Ishikawa (cell line): ENCODE results near the gene GTPBP2.
A peak's percentile ranks its signal among the peaks of the same experiment; 100 is the strongest.

Source experiments
- CEBPB ChIP-seq: IDR thresholded peaks from 2 replicates; pipeline ENCODE4 v1.6.1; 2012
- CREB1 ChIP-seq: IDR thresholded peaks from 2 replicates; pipeline ENCODE4 v1.6.1; 2012; ENCODE audit warnings: low read depth
- EGR1 ChIP-seq: IDR thresholded peaks from 2 replicates; pipeline ENCODE4 v1.6.1; 2012
- EP300 ChIP-seq: IDR thresholded peaks from 2 replicates; pipeline ENCODE4 v1.6.1; 2012; ENCODE audit warnings: borderline replicate concordance
- FOXM1 ChIP-seq: IDR thresholded peaks from 2 replicates; pipeline ENCODE4 v1.6.1; 2012; ENCODE audit warnings: low read depth, borderline replicate concordance
- MAX ChIP-seq: IDR thresholded peaks from 2 replicates; pipeline ENCODE4 v1.6.1; 2012
- NFIC ChIP-seq: IDR thresholded peaks from 2 replicates; pipeline ENCODE4 v1.6.1; 2012
- RAD21 ChIP-seq: IDR thresholded peaks from 2 replicates; pipeline ENCODE4 v1.6.1; 2012; ENCODE audit warnings: low read depth
- REST ChIP-seq: IDR thresholded peaks from 2 replicates; pipeline ENCODE4 v1.6.1; 2012; ENCODE audit warnings: low read depth, mild to moderate bottlenecking
- TAF1 ChIP-seq: IDR thresholded peaks from 2 replicates; pipeline ENCODE4 v1.6.1; 2012; ENCODE audit warnings: low read depth, mild to moderate bottlenecking
- TCF12 ChIP-seq: IDR thresholded peaks from 2 replicates; pipeline ENCODE4 v1.6.1; 2012; ENCODE audit warnings: low read depth
- TEAD4 ChIP-seq: IDR thresholded peaks from 2 replicates; pipeline ENCODE4 v1.6.1; 2012
- USF1 ChIP-seq: IDR thresholded peaks from 2 replicates; pipeline ENCODE4 v1.6.1; 2012
- YY1 ChIP-seq: IDR thresholded peaks from 2 replicates; pipeline ENCODE4 v1.6.1; 2012; ENCODE audit warnings: low read depth
- ZBTB7A ChIP-seq: IDR thresholded peaks from 2 replicates; pipeline ENCODE4 v1.6.1; 2012; ENCODE audit warnings: low read depth

Gene GTPBP2

GRCh38 chr6:43628393-43629103 lies 516 bp downstream of the GTPBP2 start:
- TF ChIP-seq ZBTB7A (peak; percentile 87; the same call in 1 of the 2 replicates), CREB1 (no peak)

- TF ChIP-seq NFIC (peak; percentile 80), TAF1 (no peak), EP300 (no peak), ZBTB7A (no peak), FOXM1 (no peak), TEAD4 (no peak), YY1 (no peak)
Measured at GRCh38 chr6:43627008-43627825, 1.8 kb downstream of the GTPBP2 start.

- no peak for TF ChIP-seq TCF12
- no peak for TF ChIP-seq EGR1
- no peak for TF ChIP-seq YY1
- no peak for TF ChIP-seq CREB1
- TF ChIP-seq FOXM1 = no peak
- no peak for TF ChIP-seq MAX
- no peak for TF ChIP-seq RAD21
- no peak for TF ChIP-seq TEAD4
- no peak for TF ChIP-seq ZBTB7A
- TF ChIP-seq USF1 = no peak
- no peak for TF ChIP-seq TAF1
- no peak for TF ChIP-seq NFIC
- no peak for TF ChIP-seq REST
- no peak for TF ChIP-seq EP300
- TF ChIP-seq CEBPB = no peak
Measured at GRCh38 chr6:43625393-43625992, 3.6 kb downstream of the GTPBP2 start.

- no peak for TF ChIP-seq YY1
- TF ChIP-seq REST = no peak
- TF ChIP-seq USF1 = no peak
- no peak for TF ChIP-seq NFIC
- no peak for TF ChIP-seq ZBTB7A
- TF ChIP-seq MAX = no peak
- TF ChIP-seq FOXM1 = no peak
- no peak for TF ChIP-seq TCF12
- TF ChIP-seq TAF1 = no peak
- no peak for TF ChIP-seq CEBPB
- TF ChIP-seq EGR1 = no peak
- no peak for TF ChIP-seq CREB1
- no peak for TF ChIP-seq EP300
- no peak for TF ChIP-seq RAD21
- no peak for TF ChIP-seq TEAD4
Measured at GRCh38 chr6:43624786-43625288, 4.2 kb downstream of the GTPBP2 start.
